GM10847 (cell line): ENCODE measurements around the gene SET.
A peak's percentile ranks its signal among the peaks of the same experiment; 100 is the strongest.

Experiments
- POLR2A ChIP-seq: IDR thresholded peaks from 2 replicates; pipeline ENCODE4 v1.6.1; 2011; ENCODE audit not compliant: insufficient read length; ENCODE audit errors: extremely low read depth

SET gene

DNA sequence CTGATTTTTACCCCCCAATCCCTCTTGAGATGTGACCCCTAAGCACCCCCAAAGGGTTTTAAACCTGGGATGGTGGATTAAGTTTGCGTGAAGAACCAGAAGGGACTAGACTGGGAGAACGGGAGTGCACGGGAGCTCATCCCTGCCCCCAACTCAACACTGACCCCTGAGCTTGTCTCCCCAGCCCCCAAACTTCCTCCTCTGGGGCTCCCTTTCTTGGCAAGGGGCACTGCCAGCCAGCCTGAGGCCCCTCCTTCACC is 5.0 kb upstream of the SET start:
- TF ChIP-seq POLR2A, result no peak

DNA sequence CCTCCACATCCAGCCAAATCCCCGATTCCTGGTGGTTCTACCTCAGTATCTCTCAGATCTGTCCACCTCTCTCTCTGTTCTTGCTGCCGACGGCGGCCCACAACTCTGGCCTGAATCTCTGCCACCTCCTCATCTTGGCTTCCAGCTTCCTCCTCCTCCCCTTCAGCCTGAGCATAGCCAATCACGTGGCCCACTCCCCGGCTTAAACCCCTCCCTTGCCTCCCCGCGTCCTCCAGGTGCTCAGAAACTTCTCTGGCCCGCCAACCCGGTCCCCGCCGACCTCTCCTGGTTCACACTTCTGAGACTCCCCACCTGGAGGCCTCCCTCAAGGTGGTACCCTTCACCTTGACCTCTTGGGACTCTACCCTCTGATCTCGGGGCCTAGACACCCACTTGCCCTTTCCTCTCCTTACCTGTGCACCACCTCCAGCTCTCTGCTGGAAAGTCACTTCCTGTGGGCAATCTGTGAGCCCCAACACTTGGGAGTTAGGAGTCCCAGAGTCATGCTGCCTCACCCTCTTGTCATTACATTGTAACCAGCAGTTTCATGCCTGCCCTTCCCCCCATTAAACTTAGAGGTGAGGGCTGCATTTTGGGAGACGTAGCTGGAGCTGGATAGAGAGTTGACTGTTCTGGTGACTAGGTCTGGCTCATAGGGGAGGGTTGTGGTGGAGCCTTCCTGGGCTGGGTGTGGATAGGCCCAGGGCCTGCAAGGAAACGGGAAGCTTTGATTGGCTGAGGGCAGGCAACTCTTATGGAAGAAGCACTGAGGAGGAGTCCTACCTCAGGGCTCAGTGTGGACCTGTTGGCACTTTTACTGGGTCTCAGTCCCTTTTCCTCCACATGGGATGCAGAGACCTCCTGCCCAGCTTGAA is 4.5 kb upstream of the SET start:
- TF ChIP-seq POLR2A, result peak; percentile 88

DNA sequence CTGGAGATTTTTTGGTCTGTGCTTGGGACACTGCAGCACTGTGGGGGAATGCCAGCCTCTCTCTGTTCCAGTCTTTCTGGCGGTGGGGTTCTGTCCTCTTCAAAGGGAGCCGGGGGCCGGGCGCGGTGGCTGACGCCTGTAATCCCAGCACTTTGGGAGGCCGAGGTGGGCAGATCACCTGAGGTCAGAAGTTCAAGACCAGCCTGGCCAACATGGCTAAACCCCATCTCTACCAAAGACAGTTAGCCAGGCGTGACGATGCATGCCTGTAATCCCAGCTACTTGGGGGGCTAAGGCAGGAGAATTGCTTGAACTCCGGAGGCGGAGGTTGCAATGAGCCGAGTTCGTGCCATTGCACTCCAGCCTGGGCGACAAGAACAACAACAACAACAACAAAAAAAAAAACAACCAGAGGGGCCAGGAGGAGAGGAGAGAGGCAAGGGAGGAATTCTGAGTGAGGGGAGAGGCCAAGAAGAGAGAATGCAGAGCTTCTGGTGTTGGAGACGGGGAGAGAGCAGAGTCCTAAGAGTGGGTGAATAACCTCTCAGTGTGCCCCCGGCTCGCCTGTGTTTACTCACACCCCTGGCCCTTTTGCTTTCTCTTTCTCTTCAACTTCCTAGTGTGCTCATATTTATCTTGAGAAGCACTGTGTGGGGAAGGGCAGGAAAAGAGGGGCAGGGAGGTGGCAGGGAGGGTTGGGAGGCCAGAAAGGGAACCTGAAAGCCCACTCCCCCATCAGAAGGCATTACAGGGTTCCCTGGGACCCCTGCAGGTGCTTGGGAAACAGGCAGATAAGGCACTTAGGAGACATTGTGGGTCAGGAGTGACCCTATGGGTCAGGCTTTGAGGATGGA is 3.2 kb upstream of the SET start:
- TF ChIP-seq POLR2A, result no peak

DNA sequence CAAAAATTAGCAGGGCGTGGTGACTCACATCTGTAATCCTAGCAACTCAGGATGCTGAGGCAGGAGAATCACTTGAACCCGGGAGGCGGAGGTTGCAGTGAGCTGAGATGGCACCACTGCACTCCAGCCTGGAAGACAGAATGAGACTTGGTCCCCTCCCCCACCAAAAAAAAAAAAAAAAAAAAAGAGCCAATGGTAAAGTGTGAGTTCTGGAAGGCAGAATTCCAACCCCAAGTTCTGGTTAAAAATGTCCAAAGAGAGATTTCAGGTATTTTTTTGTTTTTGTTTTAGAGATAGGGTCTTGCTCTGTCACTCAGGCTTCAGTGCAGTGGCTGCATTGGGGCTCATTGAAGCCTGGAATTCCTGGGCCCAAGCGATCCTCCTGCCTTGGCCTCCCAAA is 1.6 kb upstream of the SET start:
- no peak for TF ChIP-seq POLR2A

DNA sequence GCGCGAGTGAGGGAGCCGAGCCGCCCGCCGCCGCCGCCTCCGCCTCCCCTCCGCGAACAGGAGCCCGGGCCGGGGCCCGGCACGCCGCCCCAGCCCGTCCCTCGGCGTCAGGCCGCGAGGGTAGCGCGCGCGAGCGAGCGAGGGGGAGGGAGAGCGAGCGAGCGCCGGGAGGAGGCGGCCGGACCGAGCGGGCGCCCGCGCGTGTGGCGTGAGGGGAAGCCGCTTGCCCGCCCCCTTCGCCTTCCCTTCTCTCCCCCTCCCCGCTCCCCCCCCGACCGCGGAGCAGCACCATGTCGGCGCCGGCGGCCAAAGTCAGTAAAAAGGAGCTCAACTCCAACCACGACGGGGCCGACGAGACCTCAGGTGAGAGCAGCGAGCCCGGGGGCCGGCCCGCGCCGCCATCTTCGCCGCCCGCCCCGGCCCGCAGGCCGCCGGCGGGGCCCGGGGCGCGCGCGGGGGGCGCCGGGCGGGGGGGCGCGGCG is 312 bp downstream of the SET start:
- TF ChIP-seq POLR2A, result no peak

DNA sequence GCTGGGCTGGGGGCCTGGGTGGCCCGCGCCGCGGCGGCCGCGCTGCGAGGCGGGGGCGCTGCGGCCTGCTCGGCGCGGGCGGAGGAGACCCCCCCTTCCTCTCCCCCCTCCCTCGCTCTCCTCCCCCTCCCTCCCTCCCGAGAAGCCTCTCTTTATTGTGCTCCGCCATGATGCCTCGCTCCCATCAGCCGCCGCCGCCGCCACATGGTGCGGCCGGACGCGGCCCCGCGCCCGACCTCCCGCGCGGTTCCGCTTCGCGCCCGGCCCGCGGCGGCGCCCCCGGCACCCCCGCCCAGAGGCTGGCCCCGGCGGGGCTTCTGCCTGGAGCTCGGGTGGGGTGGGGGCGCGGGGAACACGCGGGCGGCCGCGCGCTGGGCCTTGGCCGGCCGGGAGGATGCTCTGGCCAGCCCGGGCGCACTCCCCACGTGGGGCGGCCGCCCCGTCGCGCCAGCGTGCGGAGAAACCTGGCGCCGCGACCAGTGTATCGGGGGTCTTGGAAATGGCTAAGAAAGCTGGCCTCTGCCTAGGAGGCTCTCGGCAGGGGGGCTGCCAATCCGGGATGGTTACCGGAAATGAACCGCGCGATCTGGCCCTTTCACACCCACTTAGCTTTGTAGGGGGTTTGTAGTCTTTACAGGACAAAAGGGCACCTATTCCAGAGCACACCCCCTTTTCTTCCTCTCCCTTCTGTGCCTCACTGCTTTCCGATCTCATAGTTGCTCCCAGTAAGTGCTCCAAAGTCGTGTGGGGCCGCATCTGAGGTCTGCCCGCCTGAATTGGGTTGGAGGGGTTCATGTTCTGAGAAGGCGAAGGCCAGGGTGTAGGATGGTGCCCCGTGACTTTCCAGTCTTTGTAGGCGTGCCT is 1.0 kb downstream of the SET start:
- peak; percentile 12 for TF ChIP-seq POLR2A

DNA sequence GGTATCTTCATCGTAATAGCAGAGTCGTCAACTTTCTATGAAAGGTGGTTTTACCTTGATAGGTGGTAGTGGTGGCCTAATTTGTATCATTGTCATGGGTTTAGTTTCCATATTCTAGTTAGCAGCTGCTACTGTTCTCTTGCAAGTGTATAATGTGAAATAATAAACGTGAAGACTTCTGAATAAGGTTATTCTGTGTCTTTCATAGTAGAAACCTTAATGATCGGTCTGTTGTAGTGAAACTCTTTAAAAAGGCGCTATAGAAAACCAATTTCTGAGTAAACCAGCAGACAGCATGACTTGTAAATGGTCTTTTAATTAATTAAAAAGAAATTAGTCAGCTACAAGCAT is 1.6 kb downstream of the SET start:
- TF ChIP-seq POLR2A, result no peak

DNA sequence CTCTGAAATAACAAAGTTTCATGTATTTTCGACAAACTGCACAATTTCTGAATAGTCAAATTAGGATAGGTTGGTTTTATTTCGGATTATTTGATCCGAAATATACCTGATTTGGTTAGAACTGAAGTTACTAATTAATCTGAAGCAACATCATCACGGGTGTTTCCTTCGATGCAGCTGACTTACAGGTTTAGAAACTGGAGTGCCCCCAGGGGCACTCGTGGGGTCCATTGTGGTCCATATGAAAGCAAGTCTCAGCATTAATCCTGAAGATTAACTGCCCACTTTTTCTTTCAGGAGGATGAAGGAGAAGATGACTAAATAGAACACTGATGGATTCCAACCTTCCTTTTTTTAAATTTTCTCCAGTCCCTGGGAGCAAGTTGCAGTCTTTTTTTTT is 5.3 kb downstream of the SET start:
- no peak for TF ChIP-seq POLR2A

DNA sequence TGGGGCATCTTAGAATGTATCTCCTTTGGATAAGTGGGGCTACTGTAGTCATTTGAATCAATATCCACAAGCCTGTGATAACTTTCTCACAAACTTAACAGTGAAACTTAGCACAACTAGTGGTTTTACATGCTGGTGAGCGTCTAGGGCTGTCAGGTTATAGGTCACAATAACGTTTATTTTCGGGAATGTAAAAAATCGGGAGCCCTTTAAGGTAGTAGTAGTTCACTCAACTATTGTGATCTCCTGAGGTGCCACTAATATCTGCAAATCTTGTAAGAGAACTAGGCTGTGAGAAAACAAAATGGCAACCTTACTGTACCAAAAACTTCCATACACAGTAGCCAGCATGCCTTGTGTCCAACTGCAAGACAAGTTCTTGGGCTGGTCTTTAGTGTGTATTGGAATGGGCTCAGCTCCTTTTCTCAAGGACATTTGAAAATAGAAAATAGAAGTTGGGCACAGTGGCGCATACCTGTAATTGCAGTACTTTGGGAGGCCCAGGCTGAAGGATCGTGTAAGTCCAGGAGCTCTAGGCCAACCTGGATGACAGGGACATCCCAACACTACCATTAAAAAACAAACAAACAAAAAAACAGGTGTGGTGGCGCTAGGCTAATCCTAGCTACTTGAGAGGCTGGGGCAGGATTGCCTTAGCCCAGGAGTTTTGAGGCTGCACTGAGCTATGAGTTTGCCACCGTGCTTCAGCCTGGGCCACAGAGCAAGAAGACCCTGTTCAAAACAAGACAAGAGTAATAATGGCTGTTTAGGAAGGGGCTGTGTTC is 8.1 kb downstream of the SET start:
- no peak for TF ChIP-seq POLR2A

DNA sequence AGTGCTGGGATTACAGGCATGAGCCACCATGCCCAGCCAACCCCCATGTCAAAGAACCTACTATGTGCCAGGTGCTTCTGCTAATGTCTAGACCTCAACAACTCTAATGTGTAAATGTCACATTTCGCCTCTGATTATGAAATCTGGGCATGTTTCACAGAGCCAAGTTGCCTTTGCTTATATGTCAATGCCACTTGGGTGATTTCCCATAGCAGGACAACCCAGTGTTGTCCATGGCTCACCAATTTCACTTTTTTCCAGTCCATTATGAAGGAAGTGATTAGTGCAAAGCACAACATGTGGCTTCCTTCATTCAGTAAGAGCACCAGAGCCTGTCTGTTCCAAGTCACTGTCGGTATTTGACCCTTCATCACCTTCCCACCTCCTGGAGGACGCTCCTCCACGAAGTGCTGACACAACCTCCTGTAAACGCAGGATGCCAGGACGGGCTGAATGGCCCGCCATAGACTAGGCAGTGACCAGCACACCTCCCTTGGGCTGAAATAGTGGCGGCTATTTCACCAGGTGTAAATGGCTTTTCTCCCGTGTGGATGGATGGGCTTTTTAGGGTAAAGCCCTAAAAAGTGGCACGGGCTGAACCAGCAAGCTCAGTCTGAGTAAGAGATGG is 12.3 kb downstream of the SET start:
- no peak for TF ChIP-seq POLR2A

DNA sequence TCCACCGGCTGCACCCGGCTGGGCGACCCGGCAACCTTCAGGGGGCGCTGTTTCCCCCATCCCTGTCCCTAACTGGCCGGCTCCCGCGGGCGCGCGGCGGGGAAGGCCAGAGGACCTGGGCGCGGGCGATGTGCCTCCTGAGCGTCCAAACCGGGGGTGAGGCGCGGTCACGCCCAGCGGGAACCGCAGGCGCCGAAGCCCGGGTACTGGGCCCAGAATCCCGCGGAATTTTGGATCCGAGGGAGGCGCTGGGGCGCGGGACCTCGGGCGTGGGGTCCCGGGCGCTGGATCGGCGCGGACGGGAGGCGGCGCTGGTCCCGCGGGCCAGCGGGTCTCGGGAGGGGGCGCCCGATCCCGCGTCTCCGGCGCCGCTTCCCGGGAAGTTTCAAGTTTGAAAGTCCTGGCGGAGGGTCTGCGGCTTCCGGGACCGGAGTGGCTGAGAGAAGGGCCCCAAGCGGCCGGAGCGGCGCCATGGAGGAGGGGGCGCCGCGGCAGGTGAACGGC is 13.5 kb downstream of the SET start, which contains the start of gene PKN3:
PKN3 (plus strand) TSS at position 59 of the 504 bp plus-strand sequence; CDS start at position 472, 413 bp downstream.
- TF ChIP-seq POLR2A, result peak; percentile 47

DNA sequence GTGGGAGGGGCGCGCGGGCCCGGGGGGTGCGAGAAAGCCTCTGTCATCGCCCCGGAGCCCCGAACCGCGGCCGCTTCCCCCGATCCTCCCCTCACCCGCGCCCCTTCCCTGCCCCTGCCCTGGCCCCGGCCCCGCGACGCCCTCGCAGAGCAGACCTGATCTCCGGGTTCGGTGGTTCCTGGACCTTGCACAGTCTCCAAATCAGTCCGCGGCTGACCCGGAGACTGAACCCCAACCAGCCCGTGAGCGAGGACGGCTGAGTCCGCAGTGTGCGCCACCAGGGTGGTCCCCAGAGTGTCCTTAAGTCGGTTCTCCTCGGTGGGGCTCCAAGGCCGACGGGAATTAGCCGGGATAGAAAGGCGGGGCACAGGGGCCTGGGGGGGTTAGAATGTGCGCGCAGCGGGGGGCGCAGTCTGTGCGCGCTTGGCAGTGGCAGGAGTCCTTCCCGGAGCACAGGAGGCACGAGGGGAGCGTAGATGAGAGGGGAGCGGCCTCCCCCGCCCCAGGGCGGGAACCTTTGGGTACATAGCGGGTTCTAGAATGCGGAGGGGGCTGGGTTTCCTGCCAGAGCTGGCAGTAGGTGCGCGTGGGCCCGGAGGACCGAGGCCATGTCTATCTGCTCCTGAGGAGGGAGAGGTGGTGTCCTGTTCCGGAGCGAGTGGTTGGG is 14.1 kb downstream of the SET start:
- TF ChIP-seq POLR2A, result peak; percentile 16

DNA sequence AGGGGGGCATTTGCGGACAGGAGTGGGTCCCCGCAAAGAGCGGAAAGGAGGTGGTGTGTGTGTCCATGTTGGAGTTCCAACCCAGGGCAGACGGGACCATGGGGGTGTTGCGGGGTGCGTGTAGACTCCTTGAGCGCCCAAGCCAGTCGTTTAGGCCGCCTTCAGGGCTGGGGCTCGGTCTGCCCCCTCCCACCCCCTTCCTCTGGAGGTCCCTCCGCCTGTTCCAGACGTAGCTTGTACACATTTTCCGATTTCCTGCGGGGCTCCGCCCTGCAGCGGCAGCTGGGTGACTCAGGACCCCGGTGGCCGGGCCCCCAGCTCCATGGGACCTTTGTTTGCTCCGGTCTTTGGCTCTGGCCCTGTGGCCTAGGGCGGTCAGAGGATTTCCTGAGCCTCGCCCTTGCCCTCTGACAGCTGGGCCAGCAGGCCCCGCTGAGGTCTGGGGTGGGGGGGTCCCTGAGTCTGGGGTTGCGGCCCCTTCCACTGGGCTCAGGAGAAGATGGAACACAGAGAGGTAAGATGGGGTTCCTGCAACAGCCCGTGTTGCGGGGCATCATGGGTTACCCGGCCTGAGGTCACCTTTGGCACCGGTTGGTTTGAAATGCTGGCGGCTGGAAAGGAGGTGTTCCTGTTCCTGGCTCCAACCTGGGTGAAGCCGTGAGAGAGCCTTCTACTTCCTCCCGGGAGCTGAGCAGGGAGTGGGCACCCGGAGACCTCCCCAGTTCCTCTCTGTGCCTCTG is 14.8 kb downstream of the SET start:
- TF ChIP-seq POLR2A, result no peak
